Hepatocyte (in vitro differentiated cells): ENCODE results near the gene RAI1. TPM values are rescaled to one million over a fixed set of nuclear protein-coding genes. Genes with fewer than 3 reads are reported as not detected.
"Not testable (repeated sequence)": the region's sequence is repeated elsewhere in the genome, so short reads cannot be mapped to it uniquely, and the experiment has no call there.

ENCODE experiments used
- DNase-seq: peaks from one replicate; pipeline ENCODE4 v3.0.0-alpha.2; 2016; ENCODE audit warnings: low spot score
- H2AFZ ChIP-seq: fragments of 200-600 bp; sonication (generic); 2 replicates; pipeline ENCODE4 v1.6.0; 2016; ENCODE audit warnings: antibody characterized with exemption, mild to moderate bottlenecking
- H3K27ac ChIP-seq: fragments of 200-600 bp; sonication (generic); 2 replicates; pipeline ENCODE4 v1.5.1; 2016; ENCODE audit warnings: mild to moderate bottlenecking
- H3K27me3 ChIP-seq: fragments of 200-600 bp; sonication (generic); 2 replicates; pipeline ENCODE4 v1.6.1; 2016
- H3K36me3 ChIP-seq: fragments of 200-600 bp; sonication (generic); replicated peaks from 2 replicates; pipeline ENCODE4 v1.5.1; 2016; ENCODE audit warnings: low read depth; ENCODE audit not compliant: insufficient read depth
- H3K4me1 ChIP-seq: fragments of 200-600 bp; sonication (generic); 2 replicates; pipeline ENCODE4 v1.5.1; 2016; ENCODE audit warnings: mild to moderate bottlenecking, moderate library complexity; ENCODE audit not compliant: insufficient read depth
- H3K4me2 ChIP-seq: fragments of 200-600 bp; sonication (generic); 2 replicates; pipeline ENCODE4 v1.6.0; 2016
- H3K4me3 ChIP-seq: fragments of 200-600 bp; sonication (generic); 2 replicates; pipeline ENCODE4 v1.5.1; 2016; ENCODE audit warnings: mild to moderate bottlenecking
- H3K79me2 ChIP-seq: fragments of 200-600 bp; sonication (generic); 2 replicates; pipeline ENCODE4 v1.6.0; 2017; ENCODE audit warnings: mild to moderate bottlenecking
- H3K9me2 ChIP-seq: fragments of 200-600 bp; sonication (generic); replicated peaks from 2 replicates; pipeline ENCODE4 v1.6.0; 2017; ENCODE audit warnings: mild to moderate bottlenecking; ENCODE audit not compliant: insufficient read depth
- H3K9me3 ChIP-seq: fragments of 200-600 bp; sonication (generic); 2 replicates; pipeline ENCODE4 v1.5.1; 2016; ENCODE audit warnings: low read depth, mild to moderate bottlenecking
- H4K20me1 ChIP-seq: fragments of 200-600 bp; sonication (generic); 2 replicates; pipeline ENCODE4 v1.6.0; 2016; ENCODE audit warnings: mild to moderate bottlenecking; ENCODE audit not compliant: insufficient read depth, poor library complexity, severe bottlenecking
- EZH2 ChIP-seq: fragments of 200-600 bp; sonication (generic); IDR thresholded peaks from 2 replicates; pipeline ENCODE4 v1.6.1; 2016; ENCODE audit warnings: antibody characterized with exemption, mild to moderate bottlenecking, borderline replicate concordance
- EZH2phosphoT487 ChIP-seq: fragments of 200-600 bp; sonication (generic); IDR thresholded peaks from one replicate; pipeline ENCODE4 v1.6.1; 2018; ENCODE audit warnings: antibody characterized with exemption, mild to moderate bottlenecking, low read depth, moderate library complexity; ENCODE audit not compliant: unreplicated experiment, severe bottlenecking
- WGBS: methylation state at CpG from one replicate; pipeline ENCODE4 v1.1.6; 2016; ENCODE audit warnings: low lambda C conversion rate; ENCODE audit errors: missing lambda C conversion rate; 5-methylcytosine and 5-hydroxymethylcytosine counted together
- polyA plus RNA-seq: library from polyadenylated mRNA; unstranded; fragments of >200 nt; fragmentation: Nextera tagmentation; extraction: Ambion mirVana; gene quantifications from 2 replicates; pipeline ENCODE4 v1.2.1, GENCODE V29; 2016
- total RNA-seq: library from RNA; depleted of rRNA; stranded (reverse); fragments of >200 nt; gene quantifications from 2 replicates; pipeline ENCODE4 v1.2.3, GENCODE V29; 2014
- TF ChIP-seq, protein P1 (sequence below): fragments of 200-600 bp; sonication (generic); IDR thresholded peaks from 2 replicates; pipeline ENCODE4 v1.5.1; 2016; ENCODE audit warnings: antibody characterized with exemption, mild to moderate bottlenecking; ENCODE audit not compliant: poor library complexity

RAI1 gene
- total and polyA plus RNA-seq, 2 experiments from 2014 or later = 20.2 to 23.8 TPM

GRCh38 chr17:17805575-17805974, 124.3 kb downstream of the RAI1 start:
- DNase-seq = no peak
- Histone ChIP-seq H2AFZ (no peak overlapping the region), H4K20me1 (peaks cover 16% of the 10 kb centered on the region), H3K4me1 (peaks cover 20% of the 10 kb centered on the region), H3K4me2 (no peak overlapping the region), H3K27me3 (no peaks in the 10 kb centered on the region), H3K9me2 (no peaks in the 10 kb centered on the region), H3K27ac (no peak overlapping the region), H3K9me3 (no peaks in the 10 kb centered on the region), H3K4me3 (no peak overlapping the region), H3K79me2 (peaks cover 3% of the 10 kb centered on the region), H3K36me3 (no peaks in the 10 kb centered on the region)
- WGBS = 91% methylated on average over 9 of the region's 9 CpGs
- no peak for TF ChIP-seq EZH2phosphoT487
- TF ChIP-seq, protein P1, sequence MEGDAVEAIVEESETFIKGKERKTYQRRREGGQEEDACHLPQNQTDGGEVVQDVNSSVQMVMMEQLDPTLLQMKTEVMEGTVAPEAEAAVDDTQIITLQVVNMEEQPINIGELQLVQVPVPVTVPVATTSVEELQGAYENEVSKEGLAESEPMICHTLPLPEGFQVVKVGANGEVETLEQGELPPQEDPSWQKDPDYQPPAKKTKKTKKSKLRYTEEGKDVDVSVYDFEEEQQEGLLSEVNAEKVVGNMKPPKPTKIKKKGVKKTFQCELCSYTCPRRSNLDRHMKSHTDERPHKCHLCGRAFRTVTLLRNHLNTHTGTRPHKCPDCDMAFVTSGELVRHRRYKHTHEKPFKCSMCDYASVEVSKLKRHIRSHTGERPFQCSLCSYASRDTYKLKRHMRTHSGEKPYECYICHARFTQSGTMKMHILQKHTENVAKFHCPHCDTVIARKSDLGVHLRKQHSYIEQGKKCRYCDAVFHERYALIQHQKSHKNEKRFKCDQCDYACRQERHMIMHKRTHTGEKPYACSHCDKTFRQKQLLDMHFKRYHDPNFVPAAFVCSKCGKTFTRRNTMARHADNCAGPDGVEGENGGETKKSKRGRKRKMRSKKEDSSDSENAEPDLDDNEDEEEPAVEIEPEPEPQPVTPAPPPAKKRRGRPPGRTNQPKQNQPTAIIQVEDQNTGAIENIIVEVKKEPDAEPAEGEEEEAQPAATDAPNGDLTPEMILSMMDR = no peak

DNA sequence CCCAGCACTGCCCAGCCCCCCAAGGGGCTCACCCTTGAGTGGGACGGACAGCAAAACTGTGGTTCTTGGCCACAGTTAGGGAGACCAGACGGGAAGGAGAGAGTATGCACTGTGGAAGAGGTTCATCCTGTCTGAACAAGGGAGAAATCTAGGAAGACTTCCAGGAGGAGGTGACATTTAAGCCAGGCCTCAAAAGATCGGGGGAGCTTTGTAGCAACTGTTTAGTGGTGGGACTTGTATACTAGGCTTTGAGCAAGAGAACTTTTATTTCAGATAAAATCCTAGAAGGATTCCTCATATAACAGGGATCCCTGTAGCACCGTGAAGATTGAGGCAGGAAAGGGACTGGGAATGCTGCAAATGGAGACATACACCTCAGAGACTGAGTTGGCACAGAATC, 124.8 kb downstream of the RAI1 start:
- Histone ChIP-seq H3K27ac (no peak overlapping the region), H3K9me2 (no peaks in the 10 kb centered on the region), H2AFZ (no peak overlapping the region), H4K20me1 (peaks cover 16% of the 10 kb centered on the region), H3K4me3 (no peak overlapping the region), H3K4me1 (peaks cover 24% of the 10 kb centered on the region), H3K27me3 (no peaks in the 10 kb centered on the region), H3K9me3 (no peaks in the 10 kb centered on the region), H3K79me2 (peaks cover 3% of the 10 kb centered on the region), H3K36me3 (no peaks in the 10 kb centered on the region), H3K4me2 (no peak overlapping the region)
- WGBS = 91% methylated on average over 4 of the region's 4 CpGs
- no peak for DNase-seq
- TF ChIP-seq, protein P1 = no peak
- no peak for TF ChIP-seq EZH2
- no peak for TF ChIP-seq EZH2phosphoT487

- no peak for DNase-seq
- Histone ChIP-seq H3K27ac (no peak overlapping the region), H3K9me3 (no peaks in the 10 kb centered on the region), H3K27me3 (no peaks in the 10 kb centered on the region), H3K9me2 (no peaks in the 10 kb centered on the region), H3K4me2 (no peak overlapping the region), H4K20me1 (peaks cover 16% of the 10 kb centered on the region), H2AFZ (no peak overlapping the region), H3K79me2 (peaks cover 3% of the 10 kb centered on the region), H3K36me3 (no peaks in the 10 kb centered on the region), H3K4me1 (peaks cover 30% of the 10 kb centered on the region), H3K4me3 (no peak overlapping the region)
- WGBS = 89% methylated on average over 13 of the region's 17 CpGs
- no peak for TF ChIP-seq EZH2phosphoT487
Measured at GRCh38 chr17:17806611-17807274, 125.5 kb downstream of the RAI1 start.

DNA sequence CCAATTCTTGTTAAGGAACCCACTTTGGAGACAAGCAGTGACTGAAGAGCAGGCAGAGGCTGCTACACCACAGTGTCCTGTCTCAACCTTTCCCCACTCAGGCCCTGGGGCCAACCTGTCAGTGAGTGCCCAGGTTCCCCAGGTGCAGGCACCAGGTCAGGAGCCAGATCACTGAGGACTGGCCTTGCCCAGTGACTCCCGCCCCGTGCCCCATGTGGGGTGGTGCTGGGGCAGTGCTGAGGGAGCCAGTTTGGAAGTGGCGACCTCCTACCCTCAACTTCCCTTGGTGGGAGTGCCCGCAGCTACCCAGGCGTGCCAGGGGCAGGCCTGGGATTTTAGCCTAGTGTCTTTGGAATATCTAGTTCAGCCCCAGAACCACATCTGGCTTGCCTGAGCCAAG, 126.2 kb downstream of the RAI1 start:
- no peak for DNase-seq
- H4K20me1 ChIP-seq = peaks cover 23% of the 10 kb centered on the region
- no peak overlapping the region for H3K4me2 ChIP-seq
- TF ChIP-seq EZH2phosphoT487 (no peak), EZH2 (no peak)
- TF ChIP-seq, protein P1 = no peak
- H3K9me3 ChIP-seq = no peaks in the 10 kb centered on the region
- no peak overlapping the region for H3K27ac ChIP-seq
- no peaks in the 10 kb centered on the region for H3K36me3 ChIP-seq
- H3K27me3 ChIP-seq = no peaks in the 10 kb centered on the region
- 96% methylated on average over 5 of the region's 5 CpGs for WGBS
- peaks cover 34% of the 10 kb centered on the region for H3K4me1 ChIP-seq
- H3K9me2 ChIP-seq = no peaks in the 10 kb centered on the region
- no peak overlapping the region for H3K4me3 ChIP-seq
- H2AFZ ChIP-seq = no peak overlapping the region
- H3K79me2 ChIP-seq = peaks cover 3% of the 10 kb centered on the region

- not testable (repeated sequence) for H3K9me2 ChIP-seq, H3K4me3 ChIP-seq, H3K27ac ChIP-seq, H3K36me3 ChIP-seq, H3K79me2 ChIP-seq, DNase-seq, H3K27me3 ChIP-seq, H3K4me2 ChIP-seq, H3K9me3 ChIP-seq, H2AFZ ChIP-seq
- Histone ChIP-seq H3K4me1 (peaks cover 34% of the 10 kb centered on the region), H4K20me1 (peaks cover 25% of the 10 kb centered on the region)
- 95% methylated on average over 5 of the region's 5 CpGs for WGBS
Measured at GRCh38 chr17:17808200-17808599, 126.9 kb downstream of the RAI1 start.
